Stomach (tissue), 4 donors: ENCODE data around the gene MRC2.

Source experiments
- CTCF ChIP-seq, 7 experiments: fragments of 450-650 bp in 4 of 7; fragments of 200-600 bp in 3 of 7; sonication (generic) in 3 of 7; IDR thresholded peaks; one replicate each; pipeline ENCODE4 v1.5.1; 2016 to 2019; ENCODE audit warnings: antibody characterized with exemption in 7 of 7, control low read depth in 2 of 7, mild to moderate bottlenecking in 1 of 7
- POLR2A ChIP-seq, 4 donors: fragments of 450-650 bp; IDR thresholded peaks; one replicate each; pipeline ENCODE4 v1.6.1; 2016; ENCODE audit warnings: antibody characterized with exemption in 4 of 4, control low read depth in 2 of 4, mild to moderate bottlenecking in 1 of 4, moderate library complexity in 1 of 4
- POLR2AphosphoS5 ChIP-seq, 3 donors: sonication (generic); formaldehyde crosslinking; IDR thresholded peaks; one replicate each; pipeline ENCODE4 v1.6.1; 2016; ENCODE audit warnings: antibody characterized with exemption in 3 of 3

DNA sequence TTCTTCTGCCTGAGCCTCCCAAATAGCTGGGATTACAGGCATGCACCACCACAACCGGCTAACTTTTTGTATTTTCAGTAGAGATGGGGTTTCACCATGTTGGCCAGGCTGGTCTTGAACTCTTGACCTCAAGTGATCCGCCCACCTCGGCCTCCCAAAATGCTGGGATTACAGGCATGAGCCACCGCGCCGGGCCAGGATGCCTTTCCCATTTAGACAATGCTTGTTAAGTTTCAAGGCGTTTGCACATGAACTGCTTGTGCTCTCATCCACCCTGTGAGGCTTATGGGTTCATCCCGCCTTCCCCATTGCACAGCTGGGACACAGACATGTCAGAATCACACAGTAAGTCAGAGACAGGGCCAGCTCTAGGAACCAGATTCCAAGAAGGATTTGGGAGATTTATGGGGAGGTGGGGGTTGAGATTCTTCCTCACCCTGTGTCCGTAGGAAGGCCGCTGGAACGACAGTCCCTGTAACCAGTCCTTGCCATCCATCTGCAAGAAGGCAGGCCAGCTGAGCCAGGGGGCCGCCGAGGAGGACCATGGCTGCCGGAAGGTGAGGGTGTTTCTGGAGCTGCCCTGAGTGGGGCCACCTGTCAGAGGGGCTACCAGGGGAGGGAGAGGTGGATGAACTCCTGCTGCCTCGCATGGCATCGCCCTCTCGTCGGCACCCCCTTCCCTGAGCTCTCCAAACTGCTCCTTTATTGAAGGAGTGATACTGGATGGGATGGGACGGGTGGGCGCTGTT lies 46.3 kb downstream of the MRC2 start:
- no peak for TF ChIP-seq CTCF (IDR thresholded peaks at IDR 0.05)
- no peak for TF ChIP-seq POLR2A (IDR thresholded peaks at IDR 0.05)
- no peak for TF ChIP-seq POLR2AphosphoS5 (IDR thresholded peaks at IDR 0.05)
